Heart right ventricle (tissue), 16 donors: ENCODE measurements around the gene NSG1. TPM values are rescaled to one million over a fixed set of nuclear protein-coding genes. Genes with fewer than 3 reads are reported as not detected.

Source experiments
- ATAC-seq, 8 donors: fragments of 200-7000 bp; cut with Tn5 transposase; one replicate each; pipeline ENCODE4 v1.9.1; 2020; ENCODE audit warnings: mild to moderate bottlenecking in 8 of 8, moderate library complexity in 8 of 8, moderate number of reproducible peaks in 1 of 8
- DNase-seq, 2 donors: peaks; one replicate each; pipeline ENCODE4 v3.0.0-alpha.2; 2020
- H3K27ac ChIP-seq, 10 donors: fragments of 200-600 bp; sonication (generic) in 2 of 10; one replicate each; pipeline versions ENCODE4 v1.5.0 to v1.8.0; 2020 to 2022; ENCODE audit warnings: mild to moderate bottlenecking in 3 of 10
- H3K27me3 ChIP-seq, 7 donors: fragments of 200-600 bp; one replicate each; pipeline ENCODE4 v1.8.0; 2021 to 2022; ENCODE audit warnings: mild to moderate bottlenecking in 2 of 7
- H3K36me3 ChIP-seq, 9 donors: fragments of 200-600 bp; sonication (generic) in 1 of 9; one replicate each; pipeline versions ENCODE4 v1.5.0 to v1.8.0; 2020 to 2022; ENCODE audit warnings: mild to moderate bottlenecking in 2 of 9
- H3K4me1 ChIP-seq, 9 donors: fragments of 200-600 bp; sonication (generic) in 1 of 9; one replicate each; pipeline versions ENCODE4 v1.5.0 to v1.8.0; 2020 to 2022; ENCODE audit warnings: mild to moderate bottlenecking in 4 of 9
- H3K4me3 ChIP-seq, 10 donors: fragments of 200-600 bp; sonication (generic) in 2 of 10; one replicate each; pipeline versions ENCODE4 v1.5.0 to v1.8.0; 2020 to 2022; ENCODE audit warnings: mild to moderate bottlenecking in 7 of 10, moderate library complexity in 2 of 10
- H3K9me3 ChIP-seq, 11 donors: fragments of 200-600 bp in 10 of 11; sonication (generic) in 2 of 11; one replicate each; pipeline versions ENCODE4 v1.5.0 to v1.8.0; 2013 to 2022; ENCODE audit warnings: mild to moderate bottlenecking in 2 of 11, control low read depth in 1 of 11, moderate library complexity in 1 of 11
- CTCF ChIP-seq, 9 donors: fragments of 200-600 bp; sonication (generic) in 2 of 9; IDR thresholded peaks; one replicate each; pipeline versions ENCODE4 v1.5.0 to v1.8.0; 2021 to 2022; ENCODE audit warnings: antibody characterized with exemption in 9 of 9, mild to moderate bottlenecking in 5 of 9, moderate library complexity in 1 of 9
- WGBS, 2 donors: extraction: QIAGEN DNeasy Blood & Tissue Kit; methylation state at CpG; one replicate each; pipeline ENCODE4 v1.1.7; 2013; ENCODE audit warnings: inconsistent platforms in 1 of 2; 5-methylcytosine and 5-hydroxymethylcytosine counted together
- intact Hi-C, 10 donors: fragments of 100-400 bp; cut with DNase I; formaldehyde crosslinking; loops; one replicate each; pipeline versions ENCODE4 v1.11.1 to v1.14.2; 2022
- polyA plus RNA-seq, 2 donors: library from polyadenylated mRNA; stranded (reverse); fragments of 200-250 nt; gene quantifications; one replicate each; pipeline ENCODE4 v1.2.3, GENCODE V29; 2013
- total RNA-seq, 10 donors: library from RNA; stranded (reverse); fragmentation: NEBNext Ultra II Directional in 3 of 10; extraction: Animal tissue kit (Norgen Biotek cat#: 25700) in 3 of 10; gene quantifications; one replicate each; pipeline versions ENCODE4 v1.2.1 to v1.2.4, GENCODE V29; 2021 to 2023
- donor health status: Arrhythmogenic right ventricular cardiomyopathy.
- donor health status: ischemic (EF 13 %, LVEDD 7.1; RV severe dilation, severe dysfunction).
- donor health status: healthy with polysubstance abuse.
- donor health status: DM: no; HTN: yes; CAD: no.
- donor health status: DM: no; HTN: no; CAD: no.
- donor health status: ischemic (EF 25% LVEDD 6.9; RV normal size, moderate dysfunction).
- donor health status: ischemic (EF 25% LVEDD 5.7; RV mildly dilated, moderate dysfunction).
- donor health status: healthy.
- donor health status: DM: yes; HTN: yes; CAD: no.
- donor health status: Ischemic cardiomyopathy.
- donor health status: ischemic (EF 35%, LVEDD 5.7; RV mildly dilated, moderate dysfunction).
- donor health status: nonischemic (EF 11% LVEDD 7.7; RV severe dilation, severe dysfunction).
- donor health status: DM: yes; HTN: yes; CAD: no.
- donor health status: PGD.
- donor health status: ischemic (EF 29% LVEDD 5.4; RV normal size, mild dysfunction).
- donor health status: nonischemic (EF 23%, LVEDD 6.1; RV moderate dilation, normal function).

The NSG1 gene
- total and polyA plus RNA-seq, 12 donors: 1.4 to 10.5 (median 3.4) TPM

- H3K27ac ChIP-seq: no peak overlapping the region
- ATAC-seq (no peak), DNase-seq (no peak)
- no peaks in the 10 kb centered on the region for H3K27me3 ChIP-seq
- intact Hi-C loops: loop anchor here in 1 of 10 donors (10.0 kb wide), 1 partner anchor 169 kb away; no protein-coding TSS in a partner anchor
- no peak overlapping the region for H3K4me3 ChIP-seq
- H3K36me3 ChIP-seq: peaks cover 0 to 91% (median 27%) of the 10 kb centered on the region in 9 donors
- TF ChIP-seq CTCF (IDR thresholded peaks at IDR 0.05): no peak
- no peaks in the 10 kb centered on the region for H3K4me1 ChIP-seq
- WGBS, 2 donors: 85 to 89% methylated on average over 9 of the region's 9 CpGs
- H3K9me3 ChIP-seq: no peaks in the 10 kb centered on the region
Measured at GRCh38 chr4:4423706-4424498, 37.0 kb downstream of the NSG1 start.

GRCh38 chr4:4424499-4425115 is 37.7 kb downstream of the NSG1 start:
- DNase-seq (no peak), ATAC-seq (no peak)
- no peak overlapping the region for H3K4me3 ChIP-seq
- no peaks in the 10 kb centered on the region for H3K27me3 ChIP-seq
- no peak for TF ChIP-seq CTCF (IDR thresholded peaks at IDR 0.05)
- no peaks in the 10 kb centered on the region for H3K9me3 ChIP-seq
- intact Hi-C loops: loop anchor here in 1 of 10 donors (10.0 kb wide), 1 partner anchor 170 kb away; no protein-coding TSS in a partner anchor
- peaks cover 0 to 91% (median 21%) of the 10 kb centered on the region in 9 donors for H3K36me3 ChIP-seq
- H3K27ac ChIP-seq: no peak overlapping the region
- no peaks in the 10 kb centered on the region for H3K4me1 ChIP-seq
- WGBS, 2 donors: 88 to 93% methylated on average over 8 of the region's 8 CpGs

GRCh38 chr4:4425119-4425690 is 38.3 kb downstream of the NSG1 start:
- no peak overlapping the region for H3K4me3 ChIP-seq
- WGBS, 2 donors: 89 to 92% methylated on average over 13 of the region's 13 CpGs
- TF ChIP-seq CTCF (IDR thresholded peaks at IDR 0.05): no peak
- H3K27me3 ChIP-seq: no peaks in the 10 kb centered on the region
- no peaks in the 10 kb centered on the region for H3K4me1 ChIP-seq
- ATAC-seq: no peak
- DNase-seq: no peak
- H3K9me3 ChIP-seq: no peaks in the 10 kb centered on the region
- peaks cover 0 to 89% (median 17%) of the 10 kb centered on the region in 9 donors for H3K36me3 ChIP-seq
- intact Hi-C loops: loop anchor here in 1 of 10 donors (10.0 kb wide), 1 partner anchor 170 kb away; no protein-coding TSS in a partner anchor
- H3K27ac ChIP-seq: no peak overlapping the region

GRCh38 chr4:4425696-4426095 is 38.8 kb downstream of the NSG1 start:
- DNase-seq: no peak
- Histone ChIP-seq H3K36me3 (peaks cover 0 to 84% (median 13%) of the 10 kb centered on the region in 9 donors), H3K4me3 (no peak overlapping the region), H3K27me3 (no peaks in the 10 kb centered on the region), H3K27ac (no peak overlapping the region), H3K4me1 (no peaks in the 10 kb centered on the region), H3K9me3 (no peaks in the 10 kb centered on the region)
- no peak for TF ChIP-seq CTCF (IDR thresholded peaks at IDR 0.05)
- WGBS, 2 donors: 82 to 86% methylated on average over 7 of the region's 7 CpGs
- intact Hi-C loops: loop anchor here in 1 of 10 donors (10.0 kb wide), 1 partner anchor 171 kb away; no protein-coding TSS in a partner anchor
- peak in 5 of 8 donors; percentile 60 to 79 (median 64) for ATAC-seq
